Panc1 (cell line): Measurements from ENCODE around the gene MYO1B. TPM values are rescaled to one million over a fixed set of nuclear protein-coding genes. Genes with fewer than 3 reads are reported as not detected.

Source experiments
- ATAC-seq: fragments of 200-7000 bp; cut with Tn5 transposase; 2 replicates; pipeline ENCODE4 v1.9.1; 2020; ENCODE audit warnings: mild to moderate bottlenecking, moderate library complexity
- BruUV-seq: library from RNA; stranded (reverse); fragments of 400-500 nt; replicated peaks from 2 replicates; lab custom pipeline; 2021; lab: Mats Ljungman, UMichigan
- CTCF ChIA-PET: fragments of 300-600 bp; sonication (Branson Sonifier 250); formaldehyde crosslinking; loops from one replicate; lab custom pipeline; 2022; ENCODE audit warnings: antibody characterized with exemption; lab: Charles Lee
- POLR2A ChIA-PET: fragments of 300-600 bp; sonication (Branson Sonifier 250); formaldehyde crosslinking; loops from one replicate; lab custom pipeline; 2022; ENCODE audit warnings: antibody characterized with exemption; lab: Charles Lee
- DNase-seq: peaks from one replicate; pipeline ENCODE4 v3.0.0-alpha.2; 2010; ENCODE audit warnings: low read depth, low spot score
- H3K27ac ChIP-seq: 2 replicates; pipeline ENCODE4 v1.5.1; 2011; ENCODE audit warnings: mild to moderate bottlenecking, low read length, inconsistent platforms
- H3K27me3 ChIP-seq: fragments of 200-500 bp; sonication (Bioruptor generic); 2 replicates; pipeline ENCODE4 v1.6.0; 2014; ENCODE audit warnings: low read length, inconsistent platforms; ENCODE audit not compliant: control insufficient read depth, insufficient read depth
- H3K36me3 ChIP-seq: fragments of 200-500 bp; sonication (Bioruptor generic); 2 replicates; pipeline ENCODE4 v1.5.1; 2014; ENCODE audit warnings: inconsistent platforms, mild to moderate bottlenecking, low read length, moderate library complexity; ENCODE audit not compliant: control insufficient read depth, insufficient read depth
- H3K4me1 ChIP-seq: 2 replicates; pipeline ENCODE4 v1.5.1; 2011; ENCODE audit warnings: inconsistent platforms, mild to moderate bottlenecking, low read length, moderate library complexity; ENCODE audit not compliant: control insufficient read depth, insufficient read depth
- H3K4me3 ChIP-seq, 2 experiments: 2 replicates each; pipeline ENCODE4 v1.5.1; 2011 to 2012; ENCODE audit warnings: low read depth in 2 of 2, low read length in 2 of 2, mild to moderate bottlenecking in 2 of 2, inconsistent platforms in 1 of 2, moderate library complexity in 1 of 2
- H3K9me3 ChIP-seq: fragments of 200-500 bp; sonication (Bioruptor generic); 2 replicates; pipeline ENCODE4 v1.5.1; 2014; ENCODE audit warnings: low read depth, mild to moderate bottlenecking, inconsistent platforms, low read length, moderate library complexity; ENCODE audit not compliant: control insufficient read depth, insufficient read depth
- CTCF ChIP-seq: fragments of 450-650 bp; IDR thresholded peaks from 2 replicates; pipeline ENCODE4 v1.5.1; 2017; ENCODE audit warnings: mild to moderate bottlenecking
- POLR2AphosphoS5 ChIP-seq: IDR thresholded peaks from 2 replicates; pipeline ENCODE4 v1.6.1; 2012; ENCODE audit warnings: mild to moderate bottlenecking, low read depth, low read length, moderate library complexity
- REST ChIP-seq, 2 experiments: IDR thresholded peaks; 2 replicates each; pipeline ENCODE4 v1.6.1; 2011 to 2012; ENCODE audit warnings: low read depth in 2 of 2, control low read depth in 1 of 2, low read length in 1 of 2, mild to moderate bottlenecking in 1 of 2, moderate library complexity in 1 of 2; ENCODE audit not compliant: insufficient read depth in 1 of 2
- SIN3A ChIP-seq: IDR thresholded peaks from 2 replicates; pipeline ENCODE4 v1.6.1; 2012; ENCODE audit warnings: low read depth, mild to moderate bottlenecking, low read length, moderate library complexity, borderline replicate concordance; ENCODE audit not compliant: insufficient read depth
- TCF7L2 ChIP-seq: IDR thresholded peaks from 2 replicates; pipeline ENCODE4 v1.6.1; 2011; ENCODE audit warnings: mild to moderate bottlenecking, low read depth, low read length, inconsistent platforms
- in situ Hi-C: cut with HindIII; loops from 2 replicates; pipeline ENCODE4 v1.10.0; 2016; ENCODE audit warnings: low sequenced_read_pairs, low pct_unique_long_range_greater_than_20kb
- intact Hi-C: fragments of 100-400 bp; cut with micrococcal nuclease; formaldehyde crosslinking; loops from one replicate; pipeline ENCODE4 v1.10.0; 2022; ENCODE audit not compliant: unreplicated experiment
- total RNA-seq: library from RNA; stranded (reverse); gene quantifications from one replicate; pipeline ENCODE4 v1.2.1, GENCODE V29; 2021; ENCODE audit not compliant: unreplicated experiment

MYO1B gene
- total RNA-seq, 1 experiment from 2014 or later: 51.5 TPM

GRCh38 chr2:191265311-191266170 lies 20.3 kb downstream of the MYO1B start:
- peak; percentile 47; the same call in 1 of the 2 replicates for ATAC-seq
- H3K27ac ChIP-seq: no peak overlapping the region
- CTCF ChIA-PET: no interaction called here

GRCh38 chr2:191266201-191266600 lies 21.0 kb downstream of the MYO1B start:
- CTCF ChIA-PET: no interaction called here
- POLR2A ChIA-PET: no interaction called here
- no TSS peak for BruUV-seq
- Histone ChIP-seq H3K36me3 (no peaks in the 10 kb centered on the region), H3K27me3 (no peaks in the 10 kb centered on the region), H3K4me3 (no peak overlapping the region), H3K27ac (no peak overlapping the region), H3K4me1 (peaks cover 19% of the 10 kb centered on the region), H3K9me3 (no peaks in the 10 kb centered on the region)
- intact Hi-C loops: no loop called here
- ATAC-seq (no peak), DNase-seq (no peak)
- no peak for TF ChIP-seq CTCF
- no peak for TF ChIP-seq POLR2AphosphoS5
- TF ChIP-seq TCF7L2: no peak
- no peak for TF ChIP-seq REST (IDR thresholded peaks at IDR 0.05; ENCODE audit: insufficient read depth in 1 of 2, low read depth in 2 of 2, low read length in 1 of 2)
- TF ChIP-seq SIN3A: no peak
- in situ Hi-C loops: no loop called here

More at GRCh38 chr2:191265311-191266170, 20.3 kb downstream of the MYO1B start:
- BruUV-seq: no TSS peak
- no peak for DNase-seq
- Histone ChIP-seq H3K9me3 (no peaks in the 10 kb centered on the region), H3K36me3 (no peaks in the 10 kb centered on the region), H3K4me1 (peaks cover 19% of the 10 kb centered on the region), H3K27me3 (no peaks in the 10 kb centered on the region), H3K4me3 (no peak overlapping the region)
- POLR2A ChIA-PET: no interaction called here
- intact Hi-C loops (no loop called here), in situ Hi-C loops (no loop called here)
- no peak for TF ChIP-seq POLR2AphosphoS5
- TF ChIP-seq REST (IDR thresholded peaks at IDR 0.05; ENCODE audit: insufficient read depth in 1 of 2, low read depth in 2 of 2, low read length in 1 of 2): no peak
